GM19043 (cell line): ENCODE measurements around the gene STK32C.

ENCODE experiments used
- ATAC-seq: cut with Tn5 transposase; IDR thresholded peaks from one replicate; pipeline ENCODE4 v1.9.1; 2021; ENCODE audit warnings: low read depth; ENCODE audit not compliant: unreplicated experiment

Gene STK32C

DNA sequence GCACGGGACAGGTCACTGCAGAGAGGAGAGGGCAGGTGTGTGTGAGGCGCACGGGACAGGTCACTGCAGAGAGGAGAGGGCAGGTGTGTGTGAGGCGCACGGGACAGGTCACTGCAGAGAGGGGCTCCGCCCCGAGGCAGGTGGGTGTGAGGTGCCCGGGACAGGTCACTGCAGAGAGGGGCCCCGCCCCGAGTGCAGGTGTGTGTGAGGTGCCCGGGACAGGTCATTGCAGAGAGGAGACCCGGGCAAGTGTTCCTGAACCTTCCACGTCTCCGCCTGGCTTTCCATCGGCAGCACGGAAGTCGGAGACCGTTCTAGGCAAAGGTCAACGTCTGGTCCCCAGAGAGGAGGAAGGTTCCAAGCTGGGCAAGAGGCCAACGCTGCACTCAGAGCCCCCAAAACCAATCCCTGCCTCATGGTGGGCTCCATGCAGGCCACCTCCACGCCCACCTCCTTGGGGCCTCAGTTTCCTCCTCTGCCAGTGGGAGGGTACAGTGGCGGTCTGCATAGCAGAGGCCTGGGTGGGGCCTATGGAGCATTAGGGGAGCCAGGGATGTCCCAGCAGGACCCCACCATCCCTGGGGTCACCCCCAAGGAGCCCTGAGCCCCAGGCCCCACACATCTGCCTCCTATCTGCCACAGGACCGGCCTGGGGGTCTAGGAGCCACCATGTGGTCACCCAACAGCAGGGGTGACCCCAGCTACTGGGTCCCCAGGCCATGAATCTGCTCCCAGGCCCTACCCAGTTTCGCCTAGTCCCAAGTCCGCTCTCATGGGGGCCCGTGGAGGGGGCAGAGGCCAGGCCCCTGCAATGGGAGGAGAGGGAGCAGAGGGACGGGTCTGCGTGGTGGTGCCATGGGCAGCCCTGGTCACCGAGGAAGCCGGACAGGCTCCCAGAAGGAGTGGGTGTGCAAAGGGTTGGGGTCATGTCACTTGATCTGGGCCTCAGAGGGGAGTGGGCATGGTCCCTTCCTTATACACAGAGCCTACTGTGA is 57.0 kb downstream of the STK32C start:
- ATAC-seq: no peak

GRCh38 chr10:132249824-132250375 is 57.9 kb downstream of the STK32C start:
- ATAC-seq: no peak

DNA sequence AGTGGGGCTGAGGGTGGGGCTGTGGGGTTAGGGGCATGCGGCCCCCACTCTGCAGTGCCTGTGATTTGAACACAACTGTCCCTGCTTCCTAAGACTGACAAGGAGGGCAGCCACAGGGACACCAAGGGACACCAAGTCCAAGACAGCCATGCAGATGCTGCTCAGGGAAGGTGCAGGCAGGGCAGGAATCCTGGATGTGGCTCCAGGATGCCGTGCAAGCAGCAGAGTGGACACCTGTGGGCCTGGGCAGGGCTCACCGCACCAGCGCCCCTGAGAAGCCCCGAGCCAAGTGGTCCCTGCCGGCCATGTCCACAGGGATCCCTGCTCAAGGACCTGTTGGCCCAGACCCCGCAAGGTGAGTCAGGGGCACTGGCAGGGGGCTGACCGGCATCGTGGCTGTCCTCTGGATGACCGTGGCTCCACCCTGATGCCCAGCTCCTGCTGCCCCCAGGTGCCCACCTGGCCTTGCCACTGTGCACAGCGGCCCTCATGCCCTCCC is 58.5 kb downstream of the STK32C start:
- ATAC-seq: no peak

GRCh38 chr10:132248455-132249225 is 59.1 kb downstream of the STK32C start:
- ATAC-seq: no peak

DNA sequence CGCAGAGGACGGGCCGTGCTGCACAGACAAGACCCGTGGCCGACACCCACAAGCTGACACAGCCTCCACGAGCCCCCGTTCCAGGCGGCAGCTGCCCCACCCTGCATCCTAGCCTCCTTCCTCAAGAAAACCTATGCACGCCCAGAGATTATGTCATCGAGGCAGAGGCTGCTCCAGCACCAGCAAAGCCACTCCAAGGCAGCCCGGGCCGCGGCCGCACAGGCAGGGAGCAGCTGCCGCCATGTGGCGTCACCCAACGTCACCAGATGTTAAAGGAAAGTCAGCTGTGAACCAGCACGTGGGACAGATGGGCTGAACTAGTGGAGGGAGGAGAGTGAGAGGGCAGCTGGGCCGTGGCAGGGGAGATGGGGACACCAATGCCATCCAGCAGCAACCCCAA is 59.8 kb downstream of the STK32C start:
- ATAC-seq: no peak

- ATAC-seq: no peak
Measured at GRCh38 chr10:132246296-132246695, 61.5 kb downstream of the STK32C start.

- no peak for ATAC-seq
Measured at GRCh38 chr10:132245056-132245455, 62.7 kb downstream of the STK32C start.

- ATAC-seq: no peak
Measured at GRCh38 chr10:132243626-132244025, 64.1 kb downstream of the STK32C start.

DNA sequence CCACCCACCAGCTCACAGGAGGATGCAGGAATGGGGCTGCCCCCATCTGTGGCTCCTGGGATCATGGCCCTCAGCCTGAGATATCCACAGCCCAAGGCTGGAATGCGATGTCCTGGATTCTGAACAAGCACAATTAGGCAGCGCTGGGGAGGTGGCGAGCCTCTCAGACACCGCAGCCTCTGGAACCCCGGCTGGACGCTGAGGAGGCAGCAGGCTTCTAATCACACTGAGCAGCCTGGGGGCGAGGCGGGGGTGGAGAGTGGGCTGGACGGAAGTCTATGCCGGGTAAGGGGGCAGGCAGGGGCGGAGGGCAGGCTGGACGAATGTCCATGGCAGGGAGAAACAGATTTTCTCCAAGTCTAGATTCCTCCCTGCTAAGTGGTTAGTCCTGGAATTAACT is 64.6 kb downstream of the STK32C start:
- ATAC-seq: no peak

GRCh38 chr10:132242103-132242840 is 65.5 kb downstream of the STK32C start:
- no peak for ATAC-seq

- ATAC-seq: no peak
Measured at GRCh38 chr10:132241496-132241895, 66.3 kb downstream of the STK32C start.

DNA sequence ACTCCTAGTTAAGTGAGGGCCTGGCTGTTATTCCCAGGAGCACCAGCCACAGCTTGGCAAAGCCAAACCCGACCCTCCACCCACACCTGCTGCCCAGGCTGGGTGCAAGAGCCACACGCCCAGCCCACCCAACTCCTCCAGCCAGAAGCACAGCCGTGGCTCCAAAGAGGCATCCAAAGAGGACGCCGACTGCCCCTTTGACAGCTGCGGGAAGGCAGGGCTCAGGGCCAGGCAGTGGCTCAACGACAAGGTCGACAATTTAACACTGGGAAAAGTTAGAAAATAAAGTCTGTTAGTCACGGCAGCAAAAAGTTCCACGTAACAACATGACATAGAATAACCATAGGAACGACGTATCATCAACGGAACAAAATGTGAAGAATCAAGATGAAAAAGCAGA is 66.7 kb downstream of the STK32C start:
- no peak for ATAC-seq

- ATAC-seq: no peak
Measured at GRCh38 chr10:132240581-132240980, 67.2 kb downstream of the STK32C start.

DNA sequence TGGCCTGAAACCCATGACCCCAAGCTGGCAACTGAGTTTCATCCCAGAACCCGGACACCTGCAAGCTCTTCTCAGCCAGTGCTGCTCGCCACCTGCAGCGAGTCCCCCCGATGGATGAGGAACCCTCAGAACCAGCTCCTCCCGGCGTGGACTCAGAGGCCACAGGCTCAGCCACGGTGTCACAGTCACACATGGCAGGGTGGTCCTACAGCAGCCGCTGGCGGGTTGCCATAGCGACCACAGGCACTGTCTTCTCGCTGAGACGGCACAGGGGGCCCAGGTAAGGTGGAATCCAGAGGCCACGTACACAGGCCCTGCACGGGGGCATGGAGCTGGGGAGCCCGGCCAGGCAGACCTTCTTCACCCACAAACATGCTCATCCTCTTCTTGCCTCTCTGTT is 67.6 kb downstream of the STK32C start:
- no peak for ATAC-seq

GRCh38 chr10:132239126-132240031 is 68.4 kb downstream of the STK32C start:
- no peak for ATAC-seq

GRCh38 chr10:132238371-132239125 is 69.2 kb downstream of the STK32C start:
- no peak for ATAC-seq

DNA sequence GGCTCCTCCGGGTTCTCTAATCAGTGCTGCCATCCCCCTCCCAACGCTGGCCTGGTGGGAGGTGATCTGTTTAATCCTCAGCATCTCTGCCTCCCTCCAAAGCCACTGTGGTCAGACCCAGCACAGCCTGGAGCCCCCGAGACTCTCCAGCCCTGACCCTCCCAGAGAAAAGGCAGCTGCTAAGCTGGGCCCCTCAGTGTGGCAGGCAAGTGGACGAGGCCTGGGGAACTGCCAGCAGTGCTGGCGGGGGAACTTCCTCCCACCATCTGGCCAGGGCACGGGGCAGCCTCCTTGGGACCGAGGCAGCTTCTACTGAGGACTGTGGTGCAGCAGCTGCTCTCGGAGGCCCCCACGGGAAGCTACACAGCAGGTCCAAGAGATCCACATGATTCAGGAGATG is 69.9 kb downstream of the STK32C start:
- ATAC-seq: no peak

DNA sequence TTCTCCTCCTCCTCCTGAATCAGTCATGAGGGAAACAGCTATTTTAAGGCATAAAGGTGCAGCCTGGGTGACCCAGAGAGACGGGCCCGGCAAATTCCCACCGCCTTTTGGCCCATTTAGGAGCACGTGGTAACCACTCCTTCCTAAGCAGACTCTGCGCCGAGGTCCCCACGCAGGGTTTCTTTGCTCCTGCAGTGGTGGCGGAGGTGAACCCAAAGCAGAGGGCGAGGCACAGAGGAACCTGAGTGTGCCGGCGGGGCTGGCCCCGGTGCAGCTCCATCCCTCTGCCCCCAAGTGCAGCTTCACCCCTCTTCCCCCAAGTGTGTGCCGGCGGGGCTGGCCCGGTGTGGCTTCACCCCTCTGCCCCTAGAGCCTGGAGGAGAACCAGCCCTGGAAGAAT is 70.4 kb downstream of the STK32C start:
- no peak for ATAC-seq

DNA sequence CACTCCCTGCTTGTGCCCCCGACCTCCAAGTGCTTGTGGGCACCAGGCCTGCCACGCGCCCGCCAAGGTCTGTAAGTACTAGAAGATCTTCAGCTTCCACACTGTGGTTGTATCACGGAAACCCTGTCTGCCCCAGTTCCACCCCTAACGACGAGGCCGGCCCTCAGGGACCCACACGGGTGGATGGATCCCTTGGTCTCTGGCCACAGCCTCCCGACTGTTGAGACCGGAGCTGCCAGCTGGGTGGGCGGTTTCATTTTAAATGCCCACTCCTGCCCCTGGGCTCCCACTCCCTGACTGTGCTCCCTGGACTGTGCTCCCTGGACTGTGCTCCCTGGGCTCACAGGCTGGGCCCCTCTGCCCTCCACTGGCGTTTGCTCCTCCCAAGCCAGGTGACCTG is 70.9 kb downstream of the STK32C start:
- ATAC-seq: no peak
